HG02642 (cell line): ENCODE data around the gene KRT77.
"Not testable (repeated sequence)": the region's sequence is repeated elsewhere in the genome, so short reads cannot be mapped to it uniquely, and the experiment has no call there.

ENCODE experiments used
- ATAC-seq: cut with Tn5 transposase; IDR thresholded peaks from one replicate; pipeline ENCODE4 v1.9.1; 2021; ENCODE audit warnings: mild to moderate bottlenecking; ENCODE audit not compliant: unreplicated experiment, poor library complexity

KRT77 gene

GRCh38 chr12:52703424-52703823 is at the start of gene KRT77:
Gene KRT77, minus strand, starts transcription at chr12:52703524. Its CDS starts 90 bp downstream, at chr12:52703434.
- no peak for ATAC-seq

- ATAC-seq, result no peak
Observed at GRCh38 chr12:52752516-52752915, 49.2 kb upstream of the KRT77 start.

GRCh38 chr12:52751795-52752194 is 48.5 kb upstream of the KRT77 start:
- ATAC-seq, result no peak

- ATAC-seq, result not testable (repeated sequence)
Observed at GRCh38 chr12:52750532-52750931, 47.2 kb upstream of the KRT77 start.

- no peak for ATAC-seq
Observed at GRCh38 chr12:52749827-52750226, 46.5 kb upstream of the KRT77 start.

GRCh38 chr12:52748578-52748977 is 45.3 kb upstream of the KRT77 start:
- no peak for ATAC-seq

- no peak for ATAC-seq
Observed at GRCh38 chr12:52745554-52745953, 42.2 kb upstream of the KRT77 start.

GRCh38 chr12:52744493-52745156 is 41.3 kb upstream of the KRT77 start:
- no peak for ATAC-seq

- ATAC-seq, result no peak
Observed at GRCh38 chr12:52742822-52743457, 39.6 kb upstream of the KRT77 start.

GRCh38 chr12:52742196-52742580 is 38.9 kb upstream of the KRT77 start:
- no peak for ATAC-seq

GRCh38 chr12:52741375-52742195 is 38.3 kb upstream of the KRT77 start:
- ATAC-seq, result no peak

GRCh38 chr12:52740584-52740983 is 37.3 kb upstream of the KRT77 start:
- ATAC-seq, result no peak

GRCh38 chr12:52739963-52740362 is 36.6 kb upstream of the KRT77 start:
- no peak for ATAC-seq

- no peak for ATAC-seq
Observed at GRCh38 chr12:52735816-52736632, 32.7 kb upstream of the KRT77 start.

- no peak for ATAC-seq
Observed at GRCh38 chr12:52735106-52735505, 31.8 kb upstream of the KRT77 start.

- no peak for ATAC-seq
Observed at GRCh38 chr12:52730793-52731192, 27.5 kb upstream of the KRT77 start.

- no peak for ATAC-seq
Observed at GRCh38 chr12:52730383-52730782, 27.1 kb upstream of the KRT77 start.

GRCh38 chr12:52729147-52729546 is 25.8 kb upstream of the KRT77 start:
- no peak for ATAC-seq

GRCh38 chr12:52728374-52728773 is 25.1 kb upstream of the KRT77 start:
- no peak for ATAC-seq

GRCh38 chr12:52727037-52727436 is 23.7 kb upstream of the KRT77 start:
- no peak for ATAC-seq
